Activated T-cell treated with anti-CD3 and anti-CD28 coated beads, Interleukin-2, amount 50 U/mL, for 24 hours (primary cell): ENCODE results near the gene PDGFC.

Experiments
- DNase-seq: peaks from one replicate; pipeline ENCODE4 v3.0.0-alpha.2; 2020
- H3K27ac Mint-ChIP-seq: 2 replicates; pipeline ENCODE4 v1.8.0; 2020; ENCODE audit warnings: mild to moderate bottlenecking, mixed read lengths
- H3K27me3 Mint-ChIP-seq: 2 replicates; pipeline ENCODE4 v1.8.0; 2020; ENCODE audit warnings: mixed read lengths
- H3K36me3 Mint-ChIP-seq: 2 replicates; pipeline ENCODE4 v1.8.0; 2020; ENCODE audit warnings: low read depth, mixed read lengths
- H3K4me1 Mint-ChIP-seq: 2 replicates; pipeline ENCODE4 v1.8.0; 2020; ENCODE audit warnings: low read depth, mixed read lengths
- H3K4me3 Mint-ChIP-seq: 2 replicates; pipeline ENCODE4 v1.8.0; 2020; ENCODE audit warnings: mild to moderate bottlenecking, moderate library complexity, mixed read lengths
- H3K9me3 Mint-ChIP-seq: 2 replicates; pipeline ENCODE4 v1.8.0; 2020; ENCODE audit warnings: mixed read lengths

The PDGFC gene

GRCh38 chr4:156971676-156972378, at the start of gene PDGFC:
TSS of gene PDGFC (minus strand) at chr4:156971799. CDS start at chr4:156970903, 896 bp downstream.
- DNase-seq, result peak; percentile 31
- Mint-ChIP-seq H3K27me3 (peaks cover 68% of the 10 kb centered on the region), H3K4me1 (peaks cover 9% of the 10 kb centered on the region), H3K27ac (no peak within 1 kb of the TSS), H3K36me3 (no peaks in the 10 kb centered on the region), H3K4me3 (peak within 1 kb of the TSS; percentile 32), H3K9me3 (peaks cover 8% of the 10 kb centered on the region)

- peaks cover 2% of the 10 kb centered on the region for H3K9me3 Mint-ChIP-seq
- H3K27ac Mint-ChIP-seq, result no peak overlapping the region
- no peaks in the 10 kb centered on the region for H3K36me3 Mint-ChIP-seq
- no peak overlapping the region for H3K4me3 Mint-ChIP-seq
- no peaks in the 10 kb centered on the region for H3K27me3 Mint-ChIP-seq
- H3K4me1 Mint-ChIP-seq, result no peaks in the 10 kb centered on the region
- no peak for DNase-seq
Observed at GRCh38 chr4:157020882-157021281, 49.3 kb upstream of the PDGFC start.

GRCh38 chr4:157018920-157019490, 47.4 kb upstream of the PDGFC start:
- no peaks in the 10 kb centered on the region for H3K4me1 Mint-ChIP-seq
- no peaks in the 10 kb centered on the region for H3K9me3 Mint-ChIP-seq
- H3K4me3 Mint-ChIP-seq, result no peak overlapping the region
- H3K36me3 Mint-ChIP-seq, result no peaks in the 10 kb centered on the region
- no peak for DNase-seq
- no peak overlapping the region for H3K27ac Mint-ChIP-seq
- no peaks in the 10 kb centered on the region for H3K27me3 Mint-ChIP-seq

- no peaks in the 10 kb centered on the region for H3K4me1 Mint-ChIP-seq
- H3K9me3 Mint-ChIP-seq, result peaks cover 3% of the 10 kb centered on the region
- no peaks in the 10 kb centered on the region for H3K36me3 Mint-ChIP-seq
- no peaks in the 10 kb centered on the region for H3K27me3 Mint-ChIP-seq
- no peak overlapping the region for H3K4me3 Mint-ChIP-seq
- H3K27ac Mint-ChIP-seq, result no peak overlapping the region
- no peak for DNase-seq
Observed at GRCh38 chr4:157014621-157015591, 43.3 kb upstream of the PDGFC start.

GRCh38 chr4:157013656-157014055, 42.1 kb upstream of the PDGFC start:
- DNase-seq, result no peak
- Mint-ChIP-seq H3K27ac (no peak overlapping the region), H3K9me3 (peaks cover 3% of the 10 kb centered on the region), H3K4me1 (no peaks in the 10 kb centered on the region), H3K36me3 (no peaks in the 10 kb centered on the region), H3K4me3 (no peak overlapping the region), H3K27me3 (no peaks in the 10 kb centered on the region)

GRCh38 chr4:157012781-157013180, 41.2 kb upstream of the PDGFC start:
- Mint-ChIP-seq H3K36me3 (no peaks in the 10 kb centered on the region), H3K27ac (no peak overlapping the region), H3K27me3 (no peaks in the 10 kb centered on the region), H3K9me3 (peaks cover 3% of the 10 kb centered on the region), H3K4me3 (no peak overlapping the region), H3K4me1 (no peaks in the 10 kb centered on the region)
- no peak for DNase-seq

GRCh38 chr4:157012296-157012695, 40.7 kb upstream of the PDGFC start:
- no peaks in the 10 kb centered on the region for H3K36me3 Mint-ChIP-seq
- no peaks in the 10 kb centered on the region for H3K27me3 Mint-ChIP-seq
- DNase-seq, result no peak
- H3K9me3 Mint-ChIP-seq, result peaks cover 3% of the 10 kb centered on the region
- no peak overlapping the region for H3K27ac Mint-ChIP-seq
- H3K4me3 Mint-ChIP-seq, result no peak overlapping the region
- H3K4me1 Mint-ChIP-seq, result no peaks in the 10 kb centered on the region

- no peak overlapping the region for H3K4me3 Mint-ChIP-seq
- H3K4me1 Mint-ChIP-seq, result no peaks in the 10 kb centered on the region
- no peak overlapping the region for H3K27ac Mint-ChIP-seq
- no peaks in the 10 kb centered on the region for H3K36me3 Mint-ChIP-seq
- no peaks in the 10 kb centered on the region for H3K27me3 Mint-ChIP-seq
- DNase-seq, result no peak
- peaks cover 3% of the 10 kb centered on the region for H3K9me3 Mint-ChIP-seq
Observed at GRCh38 chr4:157010630-157011029, 39.0 kb upstream of the PDGFC start.

GRCh38 chr4:157005831-157006230, 34.2 kb upstream of the PDGFC start:
- Mint-ChIP-seq H3K4me1 (no peaks in the 10 kb centered on the region), H3K27me3 (no peaks in the 10 kb centered on the region), H3K4me3 (no peak overlapping the region), H3K27ac (no peak overlapping the region), H3K9me3 (peaks cover 3% of the 10 kb centered on the region), H3K36me3 (no peaks in the 10 kb centered on the region)
- DNase-seq, result no peak

GRCh38 chr4:157005193-157005592, 33.6 kb upstream of the PDGFC start:
- Mint-ChIP-seq H3K27ac (no peak overlapping the region), H3K36me3 (no peaks in the 10 kb centered on the region), H3K4me1 (no peaks in the 10 kb centered on the region), H3K9me3 (no peaks in the 10 kb centered on the region), H3K4me3 (no peak overlapping the region), H3K27me3 (no peaks in the 10 kb centered on the region)
- no peak for DNase-seq

- DNase-seq, result no peak
- Mint-ChIP-seq H3K4me3 (no peak overlapping the region), H3K36me3 (no peaks in the 10 kb centered on the region), H3K4me1 (no peaks in the 10 kb centered on the region), H3K9me3 (no peaks in the 10 kb centered on the region), H3K27ac (no peak overlapping the region), H3K27me3 (no peaks in the 10 kb centered on the region)
Observed at GRCh38 chr4:157004279-157005161, 32.9 kb upstream of the PDGFC start.

- no peak overlapping the region for H3K27ac Mint-ChIP-seq
- no peak overlapping the region for H3K4me3 Mint-ChIP-seq
- no peaks in the 10 kb centered on the region for H3K36me3 Mint-ChIP-seq
- no peak for DNase-seq
- H3K27me3 Mint-ChIP-seq, result no peaks in the 10 kb centered on the region
- H3K4me1 Mint-ChIP-seq, result no peaks in the 10 kb centered on the region
- peaks cover 20% of the 10 kb centered on the region for H3K9me3 Mint-ChIP-seq
Observed at GRCh38 chr4:156999175-156999517, 27.5 kb upstream of the PDGFC start.

GRCh38 chr4:156998500-156999174, 27.0 kb upstream of the PDGFC start:
- Mint-ChIP-seq H3K27ac (no peak overlapping the region), H3K4me1 (no peaks in the 10 kb centered on the region), H3K27me3 (no peaks in the 10 kb centered on the region), H3K9me3 (peaks cover 20% of the 10 kb centered on the region), H3K36me3 (no peaks in the 10 kb centered on the region), H3K4me3 (no peak overlapping the region)
- no peak for DNase-seq

- H3K36me3 Mint-ChIP-seq, result no peaks in the 10 kb centered on the region
- no peak for DNase-seq
- H3K4me3 Mint-ChIP-seq, result no peak overlapping the region
Observed at GRCh38 chr4:156992943-156993342, 21.3 kb upstream of the PDGFC start.

More at GRCh38 chr4:156992943-156993342, 21.3 kb upstream of the PDGFC start:
- Mint-ChIP-seq H3K27me3 (no peaks in the 10 kb centered on the region), H3K4me1 (no peaks in the 10 kb centered on the region), H3K27ac (no peak overlapping the region), H3K9me3 (peaks cover 22% of the 10 kb centered on the region)
